ENCODE data around the gene MOXD1. TPM values are rescaled to one million over a fixed set of nuclear protein-coding genes. Genes with fewer than 3 reads are reported as not detected.

Gene MOXD1
- total RNA-seq, 4 donors from 2014 or later: 1.3 to 3.8 (median 1.5) TPM

GRCh38 chr6:132285004-132285780 is 116.1 kb downstream of the MOXD1 start:
- no peaks in the 10 kb centered on the region for H3K9me3 ChIP-seq
- intact Hi-C loops (cut with DNase I): no loop called here
- DNase-seq: no peak
- no peak overlapping the region for H3K4me3 ChIP-seq (replicated peaks in 1 of 3)
- H3K4me1 ChIP-seq: no peaks in the 10 kb centered on the region
- TF ChIP-seq POLR2A (IDR thresholded peaks at IDR 0.05) (no peak), CTCF (IDR thresholded peaks at IDR 0.05) (no peak)
- no peaks in the 10 kb centered on the region for H3K36me3 ChIP-seq
- no peak overlapping the region for H3K27ac ChIP-seq
- no peaks in the 10 kb centered on the region for H3K27me3 ChIP-seq
- 88 to 93% methylated on average over 11 of the region's 11 CpGs for WGBS, 2 donors

GRCh38 chr6:132282696-132283095 is 118.6 kb downstream of the MOXD1 start:
- Histone ChIP-seq H3K4me3 (replicated peaks in 1 of 3) (no peak overlapping the region), H3K27ac (no peak overlapping the region), H3K36me3 (no peaks in the 10 kb centered on the region), H3K4me1 (no peaks in the 10 kb centered on the region), H3K9me3 (no peaks in the 10 kb centered on the region), H3K27me3 (no peaks in the 10 kb centered on the region)
- no peak for TF ChIP-seq CTCF (IDR thresholded peaks at IDR 0.05)
- TF ChIP-seq POLR2A (IDR thresholded peaks at IDR 0.05): no peak
- 90 to 92% methylated on average over 7 of the region's 7 CpGs for WGBS, 2 donors
- intact Hi-C loops (cut with DNase I): loop anchor here (5.0 kb wide), 1 partner anchor 200 kb away; no protein-coding TSS in a partner anchor
- DNase-seq: no peak

- Histone ChIP-seq H3K36me3 (no peaks in the 10 kb centered on the region), H3K9me3 (no peaks in the 10 kb centered on the region), H3K27me3 (no peaks in the 10 kb centered on the region), H3K4me1 (no peaks in the 10 kb centered on the region), H3K4me3 (replicated peaks in 1 of 3) (no peak overlapping the region), H3K27ac (no peak overlapping the region)
- intact Hi-C loops (cut with DNase I): loop anchor here (5.0 kb wide), 1 partner anchor 202 kb away; no protein-coding TSS in a partner anchor
- TF ChIP-seq CTCF (IDR thresholded peaks at IDR 0.05) (no peak), POLR2A (IDR thresholded peaks at IDR 0.05) (no peak)
- 85 to 90% methylated on average over 8 of the region's 8 CpGs for WGBS, 2 donors
- no peak for DNase-seq
Measured at GRCh38 chr6:132280436-132280835, 120.8 kb downstream of the MOXD1 start.

GRCh38 chr6:132279592-132280139 is 121.6 kb downstream of the MOXD1 start:
- Histone ChIP-seq H3K9me3 (no peaks in the 10 kb centered on the region), H3K36me3 (no peaks in the 10 kb centered on the region), H3K27me3 (no peaks in the 10 kb centered on the region), H3K4me3 (replicated peaks in 1 of 3) (peak overlapping the region in 1 of 3 donors; percentile 13), H3K4me1 (no peaks in the 10 kb centered on the region), H3K27ac (no peak overlapping the region)
- peak; percentile 55 to 75 for DNase-seq
- intact Hi-C loops (cut with DNase I): loop anchor here (5.0 kb wide), 1 partner anchor 203 kb away; no protein-coding TSS in a partner anchor
- 0% methylated on average over 12 of the region's 12 CpGs for WGBS, 2 donors
- TF ChIP-seq CTCF (IDR thresholded peaks at IDR 0.05): peak; percentile 61 to 99 (median 86)
- TF ChIP-seq POLR2A (IDR thresholded peaks at IDR 0.05): no peak

Data from thyroid gland (tissue), 4 donors.